Lower leg skin (tissue), 4 donors: ENCODE results near the gene TAF3. TPM values are rescaled to one million over a fixed set of nuclear protein-coding genes. Genes with fewer than 3 reads are reported as not detected.
A peak's percentile ranks its signal among the peaks of the same experiment; 100 is the strongest.

Experiments used
- DNase-seq, 2 donors: peaks; one replicate each; pipeline ENCODE4 v3.0.0-alpha.2; 2019; ENCODE audit warnings: low spot score in 2 of 2
- H3K4me3 ChIP-seq: fragments of 200-600 bp; sonication (generic); 2 replicates; pipeline ENCODE4 v1.5.1; 2017; ENCODE audit warnings: mild to moderate bottlenecking, low read depth; ENCODE audit not compliant: poor library complexity, severe bottlenecking
- CTCF ChIP-seq, 3 donors: fragments of 450-650 bp; IDR thresholded peaks; one replicate each; pipeline ENCODE4 v1.5.1; 2016; ENCODE audit warnings: antibody characterized with exemption in 3 of 3, mild to moderate bottlenecking in 3 of 3, moderate library complexity in 2 of 3
- POLR2A ChIP-seq, 2 donors: fragments of 450-650 bp; IDR thresholded peaks; one replicate each; pipeline ENCODE4 v1.6.1; 2016 to 2017; ENCODE audit warnings: antibody characterized with exemption in 2 of 2, mild to moderate bottlenecking in 1 of 2, moderate library complexity in 1 of 2
- WGBS, 2 donors: methylation state at CpG; one replicate each; pipeline ENCODE4 v1.1.5; 2018; 5-methylcytosine and 5-hydroxymethylcytosine counted together
- intact Hi-C: fragments of 100-400 bp; cut with DNase I; formaldehyde crosslinking; loops from one replicate; pipeline ENCODE4 v1.15.0; 2023; ENCODE audit warnings: low total_unique reads
- total RNA-seq, 4 donors: library from RNA; depleted of rRNA; stranded (reverse); fragments of >200 nt; gene quantifications; one replicate each; pipeline ENCODE4 v1.1.0, GENCODE V29; 2016

The TAF3 gene
- total RNA-seq, 4 donors from 2014 or later, result 5.0 to 8.3 (median 7.7) TPM

DNA sequence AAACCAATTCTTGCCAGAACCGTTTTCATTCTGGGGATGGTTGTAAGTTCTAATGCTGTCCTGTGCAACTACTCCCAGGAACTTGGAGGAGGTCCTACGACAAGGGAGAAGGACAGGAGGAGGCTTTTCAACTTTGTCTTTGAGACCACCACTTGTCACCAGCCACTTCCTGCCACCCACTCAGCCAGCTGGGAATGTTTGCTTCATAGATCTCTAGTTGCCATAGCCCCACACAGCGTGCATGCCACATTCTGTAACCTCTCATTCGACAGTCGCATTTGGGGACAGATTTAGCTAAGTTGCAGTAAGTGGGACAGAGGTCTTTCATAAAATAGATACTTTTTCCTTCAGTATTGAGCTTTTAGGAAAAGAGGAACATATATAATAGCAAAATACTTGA is 78.0 kb downstream of the TAF3 start:
- intact Hi-C loops, result no loop called here
- no peak for DNase-seq
- WGBS, 2 donors, result 84 to 86% methylated on average over 5 of the region's 5 CpGs
- TF ChIP-seq CTCF (IDR thresholded peaks at IDR 0.05) (no peak), POLR2A (IDR thresholded peaks at IDR 0.05) (no peak)
- H3K4me3 ChIP-seq, result no peak overlapping the region

GRCh38 chr10:7901256-7901655 is 83.0 kb downstream of the TAF3 start:
- 92 to 98% methylated on average over 1 of the region's 1 CpG for WGBS, 2 donors
- H3K4me3 ChIP-seq, result no peak overlapping the region
- TF ChIP-seq POLR2A (IDR thresholded peaks at IDR 0.05) (no peak), CTCF (IDR thresholded peaks at IDR 0.05) (no peak)
- DNase-seq, result no peak
- intact Hi-C loops, result no loop called here

DNA sequence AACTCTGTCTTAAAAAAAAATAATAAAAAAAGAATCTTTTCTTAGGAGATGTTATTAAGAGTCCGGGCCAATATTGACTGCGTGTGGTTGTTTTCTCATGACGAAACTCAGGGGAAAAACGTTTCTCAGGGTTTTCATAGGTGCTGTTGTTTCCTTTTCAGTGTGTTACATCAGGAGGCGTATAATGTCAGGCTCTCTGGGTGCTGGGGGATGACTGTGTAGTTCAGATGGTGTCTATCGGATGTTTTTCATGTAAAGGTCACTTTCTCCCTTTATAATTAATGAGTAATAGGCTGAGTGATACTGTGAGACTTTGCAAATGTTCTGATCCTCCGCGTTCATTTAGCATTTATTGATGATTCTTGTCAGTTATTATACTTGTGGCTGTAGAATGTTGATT is 84.1 kb downstream of the TAF3 start:
- 87 to 94% methylated on average over 8 of the region's 8 CpGs for WGBS, 2 donors
- H3K4me3 ChIP-seq, result no peak overlapping the region
- intact Hi-C loops, result no loop called here
- DNase-seq, result no peak
- TF ChIP-seq CTCF (IDR thresholded peaks at IDR 0.05), result no peak
- no peak for TF ChIP-seq POLR2A (IDR thresholded peaks at IDR 0.05)

- WGBS, 2 donors, result 84 to 87% methylated on average over 12 of the region's 12 CpGs
- TF ChIP-seq POLR2A (IDR thresholded peaks at IDR 0.05) (no peak), CTCF (IDR thresholded peaks at IDR 0.05) (no peak)
- no peak for DNase-seq
- no peak overlapping the region for H3K4me3 ChIP-seq
- intact Hi-C loops, result no loop called here
Observed at GRCh38 chr10:7903851-7904250, 85.5 kb downstream of the TAF3 start.

DNA sequence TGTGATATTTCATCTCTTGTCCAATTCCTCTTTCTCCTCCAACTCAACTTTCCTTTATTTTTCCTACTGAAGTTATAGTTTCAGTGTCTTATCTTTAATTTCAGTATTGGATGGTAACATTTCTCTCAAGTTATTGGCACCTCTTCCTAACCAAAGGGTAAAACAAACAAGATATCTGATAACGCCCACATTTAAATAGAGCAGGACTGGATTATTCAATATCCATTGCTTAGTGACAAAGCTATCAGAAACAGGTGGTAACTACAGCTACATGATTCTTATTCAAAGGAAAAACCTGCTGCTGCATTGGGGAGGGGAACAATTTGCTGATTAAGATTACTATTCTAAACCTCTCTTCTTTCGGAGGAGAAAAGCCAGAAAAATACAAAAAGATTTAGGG is 87.8 kb downstream of the TAF3 start:
- TF ChIP-seq POLR2A (IDR thresholded peaks at IDR 0.05) (no peak), CTCF (IDR thresholded peaks at IDR 0.05) (no peak)
- 91 to 92% methylated on average over 2 of the region's 2 CpGs for WGBS, 2 donors
- DNase-seq, result no peak
- H3K4me3 ChIP-seq, result no peak overlapping the region
- intact Hi-C loops, result no loop called here

GRCh38 chr10:7908541-7909210 is 90.4 kb downstream of the TAF3 start:
- no peak for DNase-seq
- 79 to 80% methylated on average over 8 of the region's 8 CpGs for WGBS, 2 donors
- no peak for TF ChIP-seq POLR2A (IDR thresholded peaks at IDR 0.05)
- peak in 1 of 3 donors; percentile 67 for TF ChIP-seq CTCF (IDR thresholded peaks at IDR 0.05)
- no peak overlapping the region for H3K4me3 ChIP-seq
- intact Hi-C loops, result no loop called here
